Activated gamma-delta T cell treated with Interleukin-2 at 50 U/mL for 16 hours (primary cell): ENCODE data around the gene UPF1.

Experiments used
- DNase-seq: peaks from one replicate; pipeline ENCODE4 v3.0.0-alpha.2; 2020

Gene UPF1

DNA sequence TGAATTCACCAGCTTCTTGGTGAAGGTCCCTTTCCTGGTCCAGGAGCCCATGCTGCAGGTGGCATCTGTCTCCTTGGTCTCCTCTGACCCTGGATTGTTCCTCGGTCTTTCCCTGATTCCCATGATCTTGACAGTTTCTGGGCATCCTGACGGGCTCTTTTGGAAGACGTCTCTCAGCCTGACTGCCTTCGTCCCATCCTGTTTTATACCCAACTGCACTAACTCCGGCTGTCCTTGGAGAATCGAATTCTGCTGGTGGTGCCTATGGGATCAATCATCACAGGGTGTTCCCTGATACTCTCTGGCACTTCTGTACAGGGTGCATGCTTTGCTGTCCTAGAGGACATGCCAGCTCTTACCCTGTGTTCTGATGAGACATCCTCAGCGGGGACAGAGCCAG is 45.1 kb downstream of the UPF1 start:
- DNase-seq = no peak

- no peak for DNase-seq
These were observed 46.5 kb downstream of the UPF1 start for GRCh38 chr19:18878058-18878797.

DNA sequence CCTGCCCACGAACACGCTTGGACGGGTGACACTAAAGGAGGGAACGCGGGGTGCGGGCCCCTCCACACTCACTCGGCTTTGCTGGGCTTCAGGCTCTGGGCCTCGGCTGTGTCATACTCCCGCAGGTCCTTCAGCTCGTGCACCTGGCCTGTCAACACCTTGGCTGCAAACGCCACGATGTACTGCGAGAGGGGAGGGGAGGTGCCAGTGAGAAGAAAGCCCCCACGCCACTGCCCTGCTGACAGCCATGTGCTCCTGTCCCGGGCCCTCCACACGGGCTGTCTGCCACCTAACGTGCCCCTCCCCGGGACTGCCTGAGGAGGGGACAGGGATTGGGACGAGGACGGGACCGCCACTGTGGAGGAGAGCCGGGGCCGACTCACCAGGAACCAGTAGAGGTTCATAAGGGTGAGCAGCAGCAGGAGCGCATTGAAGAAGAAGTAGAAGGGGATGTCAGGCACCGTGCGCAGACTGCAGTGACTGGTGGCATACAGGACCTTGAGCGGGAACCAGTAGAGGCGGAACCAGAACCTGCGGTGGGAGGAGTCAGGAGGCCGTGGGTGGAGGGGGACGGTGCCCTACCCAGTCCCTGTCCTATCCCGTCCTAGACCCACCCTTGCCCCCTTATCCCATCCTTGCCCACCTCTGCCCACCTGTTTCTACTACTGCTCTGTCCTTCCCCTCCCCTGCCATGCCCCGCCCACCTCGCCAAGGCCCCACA is 47.3 kb downstream of the UPF1 start:
- DNase-seq = no peak

DNA sequence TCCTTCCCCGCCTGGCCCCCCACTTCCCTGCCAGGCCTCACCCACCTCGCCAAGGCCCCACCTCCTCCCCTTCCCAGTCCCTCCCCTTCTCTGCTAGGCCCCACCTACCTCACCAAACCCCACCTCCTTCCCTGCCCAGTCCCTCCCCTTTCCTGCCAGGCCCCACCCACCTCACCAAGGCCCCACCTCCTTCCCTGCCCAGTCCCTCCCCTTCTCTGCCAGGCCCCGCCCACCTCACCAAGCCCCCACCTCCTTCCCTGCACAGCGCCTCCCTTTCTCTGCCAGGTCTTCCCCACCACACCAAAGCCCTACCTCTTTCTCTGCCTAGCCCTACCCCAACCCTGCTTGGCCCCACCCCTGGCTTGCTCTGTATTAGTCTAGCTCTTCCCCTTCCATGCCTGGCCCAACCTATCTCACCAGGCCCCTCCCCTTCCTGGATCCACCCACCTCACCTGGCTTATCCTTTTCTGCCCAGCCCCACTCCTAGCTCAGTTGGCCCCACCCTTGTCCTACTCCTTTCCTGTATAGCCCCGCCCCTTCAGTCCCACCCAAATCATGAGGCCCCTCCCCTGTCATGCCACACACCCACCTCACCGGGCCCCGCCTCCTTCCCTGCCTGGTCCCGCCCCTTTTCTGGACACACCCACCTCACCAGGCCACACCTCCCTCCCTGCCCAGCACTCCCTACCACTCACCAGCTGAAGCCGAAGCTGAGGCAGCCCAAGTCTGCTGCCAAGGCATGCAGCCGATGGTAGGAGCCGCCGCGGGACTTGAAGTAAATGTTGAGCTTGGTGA is 48.0 kb downstream of the UPF1 start:
- no peak for DNase-seq

GRCh38 chr19:18881491-18881890 is 49.7 kb downstream of the UPF1 start:
- DNase-seq = no peak

DNA sequence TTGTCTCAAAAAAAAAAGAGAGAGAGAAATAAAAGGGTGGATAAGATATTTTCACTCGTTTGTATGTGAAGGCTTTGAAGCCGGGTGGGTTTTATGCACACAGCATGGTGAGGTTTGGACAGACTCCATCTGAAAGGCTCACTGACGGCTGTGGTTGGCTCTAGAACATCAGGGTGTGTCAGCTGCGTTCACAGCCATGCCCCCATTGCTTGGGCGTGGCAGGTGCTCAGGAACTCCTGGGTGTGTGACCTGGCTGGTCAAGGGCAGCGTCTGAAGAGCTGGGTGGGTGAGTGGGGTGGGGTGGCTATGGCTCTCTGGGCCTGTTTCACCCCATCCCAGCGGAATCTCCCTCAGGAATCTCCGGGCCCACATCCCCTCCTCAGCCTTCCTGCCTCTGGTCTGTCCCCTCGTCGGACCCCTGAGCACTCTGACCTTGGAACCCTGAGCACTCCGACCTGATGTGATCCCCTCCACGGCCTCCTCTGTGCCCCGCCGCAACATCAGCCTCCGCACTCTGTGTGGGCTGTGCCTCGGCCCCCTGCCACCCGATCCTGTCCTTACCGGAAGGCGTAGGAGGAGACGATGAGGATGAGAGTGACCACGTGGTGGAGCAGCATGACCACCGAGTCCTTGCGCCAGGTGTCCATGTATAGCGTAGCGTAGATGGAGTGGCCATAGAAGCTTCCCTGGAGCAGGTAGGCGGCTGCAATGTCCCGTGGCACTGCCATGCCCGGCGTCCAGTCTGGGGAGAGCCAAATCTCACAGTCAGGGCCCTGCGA is 52.0 kb downstream of the UPF1 start:
- DNase-seq = no peak

DNA sequence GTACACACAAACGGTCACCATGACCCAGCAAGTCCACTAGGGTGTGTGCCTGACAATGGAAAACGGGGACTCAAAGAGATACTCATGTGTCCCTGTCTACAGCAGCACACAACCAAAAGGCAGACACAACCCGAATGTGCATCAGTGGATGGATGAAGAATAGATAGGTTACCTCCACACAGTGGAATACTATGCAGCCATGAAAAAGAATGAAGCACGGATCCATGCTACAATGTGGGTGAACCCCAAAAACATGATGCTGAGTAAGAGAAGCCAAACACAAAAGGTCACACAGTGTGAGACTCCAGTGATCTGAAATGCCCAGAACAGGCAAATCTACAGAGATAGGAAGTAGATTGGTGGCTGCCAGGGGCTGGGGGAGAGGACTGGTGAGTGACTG is 55.2 kb downstream of the UPF1 start:
- no peak for DNase-seq

DNA sequence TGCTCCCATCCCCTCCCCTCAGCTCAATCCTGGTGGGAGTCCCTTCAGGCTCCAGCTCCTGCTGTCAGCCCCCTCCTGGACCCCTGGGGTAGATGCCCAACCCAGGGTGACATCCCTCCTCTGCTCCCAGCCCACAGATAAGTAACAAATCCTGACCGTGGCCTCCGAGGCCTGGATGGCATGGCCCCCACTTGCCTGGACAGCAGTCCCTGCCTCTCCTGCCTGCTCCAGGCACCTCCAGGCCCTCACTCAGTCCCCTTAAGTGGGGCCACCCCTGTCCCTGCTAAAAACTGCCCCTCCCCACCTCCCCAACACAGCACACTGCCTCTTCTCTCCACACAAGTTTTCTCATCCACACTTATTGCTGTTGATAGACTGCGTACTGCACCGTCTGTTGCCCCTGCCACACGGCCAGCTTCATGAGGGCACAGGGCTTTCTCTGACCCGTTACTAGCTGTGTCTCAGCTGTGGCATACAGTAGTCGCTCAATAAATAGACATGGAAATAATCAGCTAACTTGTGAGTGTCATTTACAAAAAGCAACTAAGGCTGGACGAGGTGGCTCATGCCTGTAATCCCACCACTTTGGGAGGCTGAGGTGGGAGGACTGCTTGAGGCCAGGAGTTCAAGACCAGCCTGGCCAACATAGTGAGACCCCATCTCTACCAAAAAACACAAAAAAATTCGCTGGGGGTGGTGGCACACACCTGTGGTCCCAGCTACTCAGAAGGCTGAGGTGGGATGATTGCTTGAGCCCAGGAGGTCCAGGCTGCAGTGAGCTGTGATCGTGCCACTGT is 58.4 kb downstream of the UPF1 start:
- no peak for DNase-seq

DNA sequence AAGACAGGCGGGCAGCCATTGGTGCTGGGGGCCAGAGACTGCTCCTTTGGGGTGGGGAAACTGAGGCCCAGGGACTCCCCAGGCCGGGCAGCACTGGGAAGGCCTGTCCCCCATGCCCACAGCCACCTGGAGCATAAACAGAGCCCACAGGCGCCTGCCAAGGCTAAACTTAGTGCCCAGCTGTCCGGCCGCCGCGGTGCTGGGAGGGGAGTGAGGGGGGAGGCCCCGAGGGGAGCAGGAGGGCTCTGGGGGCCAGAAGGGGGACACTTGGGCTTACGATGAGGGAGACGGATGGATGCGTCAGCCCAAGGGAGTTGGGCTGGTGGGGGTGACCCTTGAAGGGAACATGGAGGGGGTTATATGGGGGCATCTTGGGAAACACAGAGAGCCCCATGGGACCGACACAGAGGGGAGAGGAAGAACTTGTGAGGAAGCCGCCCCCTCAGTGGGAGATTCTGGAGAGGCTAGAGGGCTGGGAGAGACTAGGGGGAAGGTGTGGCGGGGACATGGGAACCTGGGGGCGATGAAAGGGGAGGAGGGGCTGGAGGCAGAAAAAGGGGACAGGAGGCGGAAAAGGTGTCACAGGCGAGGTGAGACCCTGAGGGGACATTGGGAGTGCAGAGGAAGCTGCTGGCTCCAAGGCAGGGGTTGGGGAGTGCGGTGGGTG is 62.0 kb downstream of the UPF1 start:
- DNase-seq = no peak

DNA sequence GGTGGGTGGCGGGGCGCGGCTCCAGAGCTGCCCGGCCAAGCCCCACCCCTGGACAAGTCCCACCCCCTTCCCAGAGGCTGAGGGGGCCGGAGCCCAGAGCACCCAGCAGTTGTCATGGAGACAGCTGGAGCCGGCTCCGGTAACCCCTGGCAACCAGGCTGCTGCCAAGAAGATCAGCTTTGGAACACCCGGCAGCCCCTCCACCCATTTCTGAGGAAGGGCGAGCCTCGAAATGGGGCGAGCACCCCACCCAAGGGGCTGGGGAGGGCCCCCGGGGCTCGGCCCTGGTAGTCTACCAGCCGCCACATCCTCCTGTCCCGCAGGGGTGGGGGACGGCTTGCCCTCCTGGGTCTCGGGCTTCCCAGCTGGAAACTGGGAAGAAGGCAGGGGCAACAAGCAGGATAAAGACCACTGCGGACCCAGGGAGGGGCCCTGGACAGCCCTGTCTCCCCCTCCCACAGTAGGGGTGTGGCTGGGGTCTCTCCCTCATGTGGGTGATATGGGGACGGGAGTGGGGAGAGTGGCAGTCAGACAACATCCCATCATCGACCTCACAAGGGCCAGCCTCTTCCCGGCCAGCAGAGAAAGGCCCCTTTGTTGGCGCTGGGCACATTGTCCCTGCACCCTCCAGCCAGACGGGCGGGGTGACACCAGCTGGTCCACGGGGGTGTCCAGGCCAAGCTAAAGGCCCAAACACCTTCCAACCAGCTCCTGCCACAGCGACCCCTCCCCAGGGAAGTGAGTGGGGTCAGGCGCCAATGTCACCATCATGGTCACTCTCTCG is 62.7 kb downstream of the UPF1 start:
- no peak for DNase-seq

GRCh38 chr19:18895038-18895823 is 63.5 kb downstream of the UPF1 start:
- no peak for DNase-seq

GRCh38 chr19:18895824-18896341 is 64.1 kb downstream of the UPF1 start, which contains the start of gene CERS1:
Gene CERS1 (minus strand): TSS chr19:18896158. CDS start chr19:18896072, 86 bp downstream.
- no peak for DNase-seq

DNA sequence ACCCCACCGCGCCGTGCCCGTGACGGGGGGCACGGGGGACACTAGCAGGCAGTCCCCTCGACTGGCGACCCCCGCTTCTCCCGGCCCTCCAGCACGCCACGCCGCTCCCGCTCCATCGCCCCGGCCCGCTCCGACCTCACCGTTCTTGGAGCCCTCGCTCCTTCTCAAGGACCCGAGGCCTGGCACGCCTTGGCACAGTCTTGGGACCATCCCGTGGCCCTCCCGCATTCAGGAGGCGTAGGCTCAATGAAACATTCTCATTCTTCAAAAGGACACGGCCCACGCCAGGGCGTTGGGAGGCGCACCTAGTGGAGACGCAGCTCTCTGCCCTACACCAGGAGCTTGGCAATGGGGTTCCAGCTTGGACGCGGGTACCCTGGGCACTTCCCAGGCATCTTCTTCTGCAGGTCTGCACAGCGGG is 64.7 kb downstream of the UPF1 start:
- DNase-seq = no peak

DNA sequence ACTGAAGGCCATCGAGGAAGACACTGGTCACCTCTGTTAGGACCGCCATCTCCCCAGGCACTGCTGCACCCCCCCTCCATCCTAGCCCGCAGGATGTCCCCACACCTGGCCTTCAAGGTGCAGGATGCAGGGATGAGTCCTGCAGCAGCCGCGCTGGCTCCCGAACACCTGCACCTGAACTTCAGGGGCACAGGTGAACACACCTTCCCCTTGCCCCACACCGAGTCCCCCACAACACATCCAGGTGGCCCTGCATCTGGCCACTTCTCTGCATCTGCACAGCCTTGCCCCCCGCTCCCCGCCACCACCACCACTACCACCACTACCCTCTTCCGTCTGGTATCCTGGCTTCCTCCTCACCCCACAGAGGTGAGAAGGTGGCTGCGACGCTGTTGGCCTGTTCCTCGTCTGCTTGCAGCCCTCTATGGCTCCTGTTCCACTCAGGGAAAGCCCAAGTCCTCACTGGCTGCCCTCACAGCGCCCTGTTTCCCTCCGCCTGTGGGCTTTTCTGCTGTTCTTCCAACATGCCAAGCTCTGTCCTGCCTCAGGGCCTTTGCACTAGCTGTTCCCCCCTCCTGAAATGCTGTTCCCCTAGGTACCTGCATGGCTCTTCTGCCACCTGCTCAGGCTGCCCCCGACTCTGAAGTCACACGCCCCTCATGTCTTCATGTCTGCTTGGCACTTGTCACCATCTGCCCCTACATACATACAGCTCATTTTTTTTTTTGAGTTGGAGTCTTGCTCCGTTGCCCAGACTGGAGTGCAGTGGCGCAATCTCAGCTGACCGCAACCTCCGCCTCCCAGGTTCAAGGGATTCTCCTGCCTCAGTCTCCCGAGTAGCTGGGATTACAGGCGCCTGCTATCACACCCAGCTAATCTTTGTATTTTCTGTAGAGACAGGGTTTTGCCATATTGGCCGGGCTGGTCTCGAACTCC is 65.6 kb downstream of the UPF1 start:
- no peak for DNase-seq

- no peak for DNase-seq
These were observed 66.4 kb downstream of the UPF1 start for GRCh38 chr19:18898081-18898606.

GRCh38 chr19:18898607-18899408 is 67.0 kb downstream of the UPF1 start:
- DNase-seq = no peak
